Spinal cord (tissue), 10 donors: ENCODE data around the gene RIMKLB. TPM values are rescaled to one million over a fixed set of nuclear protein-coding genes. Genes with fewer than 3 reads are reported as not detected.
"Not testable (repeated sequence)": the region's sequence is repeated elsewhere in the genome, so short reads cannot be mapped to it uniquely, and the experiment has no call there.

Experiments used
- DNase-seq, 6 donors: peaks; one replicate each; pipeline versions ENCODE4 v3.0.0 to v3.0.0-alpha.2; 2013 to 2015; ENCODE audit warnings: low spot score in 6 of 6, low read depth in 4 of 6
- H3K27ac ChIP-seq: one replicate; pipeline ENCODE4 v1.5.1; 2013; ENCODE audit warnings: low read depth, low read length, control low read depth
- H3K27me3 ChIP-seq: one replicate; pipeline ENCODE4 v1.6.1; 2013; ENCODE audit warnings: low read length; ENCODE audit not compliant: control insufficient read depth, insufficient read depth
- H3K36me3 ChIP-seq: one replicate; pipeline ENCODE4 v1.6.1; 2013; ENCODE audit warnings: low read length; ENCODE audit not compliant: control insufficient read depth, insufficient read depth
- H3K4me1 ChIP-seq: one replicate; pipeline ENCODE4 v1.6.1; 2013; ENCODE audit warnings: low read length; ENCODE audit not compliant: control insufficient read depth, insufficient read depth
- H3K4me3 ChIP-seq: one replicate; pipeline ENCODE4 v1.5.1; 2013; ENCODE audit warnings: low read depth, low read length, control low read depth
- H3K9me3 ChIP-seq: one replicate; pipeline ENCODE4 v1.6.1; 2013; ENCODE audit warnings: low read length; ENCODE audit not compliant: control insufficient read depth, insufficient read depth
- WGBS: methylation state at CpG from one replicate; pipeline ENCODE4 v1.1.5; 2013; ENCODE audit warnings: missing lambda C conversion rate; ENCODE audit not compliant: insufficient coverage; 5-methylcytosine and 5-hydroxymethylcytosine counted together
- polyA plus RNA-seq, 2 donors: library from polyadenylated mRNA; unstranded; fragments of 120-200 nt; gene quantifications; one replicate each; pipeline ENCODE4 v1.2.1, GENCODE V29; 2013; ENCODE audit not compliant: insufficient read length in 2 of 2
- total RNA-seq, 2 donors: library from RNA; depleted of rRNA in 1 of 2; stranded (reverse); fragments of 120-200 nt in 1 of 2; fragments of >200 nt in 1 of 2; gene quantifications; one replicate each; pipeline versions ENCODE4 v1.2.3 to v1.2.4, GENCODE V29; 2013 to 2014
- donor health status: healthy.

Gene RIMKLB
- total and polyA plus RNA-seq, 4 donors = 107 to 203 (median 146) TPM

GRCh38 chr12:8746046-8746445 lies 48.3 kb downstream of the RIMKLB start:
- no peak overlapping the region for H3K4me3 ChIP-seq
- no peaks in the 10 kb centered on the region for H3K4me1 ChIP-seq
- H3K27ac ChIP-seq = no peak overlapping the region
- H3K36me3 ChIP-seq = no peaks in the 10 kb centered on the region
- no peaks in the 10 kb centered on the region for H3K27me3 ChIP-seq
- WGBS = 100% methylated on average over 1 of the region's 5 CpGs
- H3K9me3 ChIP-seq = no peaks in the 10 kb centered on the region
- DNase-seq = no peak

DNA sequence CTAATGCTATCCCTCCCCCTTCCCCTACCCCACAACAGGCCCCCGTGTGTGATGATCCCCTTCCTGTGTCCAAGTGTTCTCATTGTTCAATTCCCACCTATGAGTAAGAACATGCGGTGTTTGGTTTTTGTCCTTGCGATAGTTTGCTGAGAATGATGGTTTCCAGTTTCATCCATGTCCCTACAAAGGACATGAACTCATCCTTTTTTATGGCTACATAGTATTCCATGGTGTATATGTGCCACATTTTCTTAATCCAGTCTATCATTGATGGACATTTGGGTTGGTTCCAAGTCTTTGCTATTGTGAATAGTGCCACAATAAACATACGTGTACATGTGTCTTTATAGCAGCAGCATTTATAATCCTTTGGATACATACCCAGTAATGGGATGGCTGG lies 62.3 kb downstream of the RIMKLB start:
- not testable (repeated sequence) for H3K4me3 ChIP-seq, H3K4me1 ChIP-seq, H3K9me3 ChIP-seq, H3K27me3 ChIP-seq, H3K27ac ChIP-seq, DNase-seq
- H3K36me3 ChIP-seq = peaks cover 15% of the 10 kb centered on the region
- WGBS = no CpG with 5 or more reads among the region's 4 CpGs

GRCh38 chr12:8762701-8763100 lies 64.9 kb downstream of the RIMKLB start:
- H3K4me1 ChIP-seq, DNase-seq: not testable (repeated sequence)
- WGBS = 97% methylated on average over 3 of the region's 6 CpGs

GRCh38 chr12:8766121-8766520 lies 68.3 kb downstream of the RIMKLB start:
- H3K36me3 ChIP-seq, H3K27me3 ChIP-seq, DNase-seq, H3K4me3 ChIP-seq, H3K27ac ChIP-seq, H3K4me1 ChIP-seq, H3K9me3 ChIP-seq: not testable (repeated sequence)
- WGBS = 100% methylated on average over 5 of the region's 8 CpGs

More at GRCh38 chr12:8762701-8763100, 64.9 kb downstream of the RIMKLB start:
- H3K9me3 ChIP-seq, H3K27me3 ChIP-seq, H3K27ac ChIP-seq, H3K36me3 ChIP-seq, H3K4me3 ChIP-seq: not testable (repeated sequence)

GRCh38 chr12:8770499-8770898 lies 72.7 kb downstream of the RIMKLB start:
- no peaks in the 10 kb centered on the region for H3K9me3 ChIP-seq
- H3K4me3 ChIP-seq = no peak overlapping the region
- WGBS = 83% methylated on average over 1 of the region's 2 CpGs
- no peaks in the 10 kb centered on the region for H3K4me1 ChIP-seq
- H3K27ac ChIP-seq = no peak overlapping the region
- peaks cover 7% of the 10 kb centered on the region for H3K36me3 ChIP-seq
- H3K27me3 ChIP-seq = no peaks in the 10 kb centered on the region
- no peak for DNase-seq

DNA sequence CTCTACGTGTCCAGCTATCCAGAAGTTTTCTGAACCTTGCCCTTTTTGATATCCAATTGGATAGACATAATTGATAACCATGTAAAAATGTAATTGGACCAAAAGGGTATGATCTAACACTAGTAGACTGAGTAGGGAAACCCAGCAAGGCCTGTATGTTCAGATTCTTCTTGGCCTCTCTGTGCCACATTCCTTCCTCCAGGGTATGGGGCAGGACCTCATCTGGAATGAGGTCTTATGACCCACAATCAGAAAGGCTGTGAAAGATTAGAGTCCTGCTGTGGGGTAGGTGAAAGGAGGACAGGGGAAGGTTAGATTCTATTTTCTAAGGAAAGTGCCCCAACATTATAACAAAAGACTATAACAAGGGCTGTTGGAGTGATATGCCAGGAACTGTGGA lies 73.3 kb downstream of the RIMKLB start:
- Histone ChIP-seq H3K4me1 (no peaks in the 10 kb centered on the region), H3K4me3 (no peak overlapping the region), H3K9me3 (no peaks in the 10 kb centered on the region), H3K27ac (no peak overlapping the region), H3K27me3 (no peaks in the 10 kb centered on the region), H3K36me3 (peaks cover 7% of the 10 kb centered on the region)
- DNase-seq = no peak
- 100% methylated on average over 1 of the region's 1 CpG for WGBS

DNA sequence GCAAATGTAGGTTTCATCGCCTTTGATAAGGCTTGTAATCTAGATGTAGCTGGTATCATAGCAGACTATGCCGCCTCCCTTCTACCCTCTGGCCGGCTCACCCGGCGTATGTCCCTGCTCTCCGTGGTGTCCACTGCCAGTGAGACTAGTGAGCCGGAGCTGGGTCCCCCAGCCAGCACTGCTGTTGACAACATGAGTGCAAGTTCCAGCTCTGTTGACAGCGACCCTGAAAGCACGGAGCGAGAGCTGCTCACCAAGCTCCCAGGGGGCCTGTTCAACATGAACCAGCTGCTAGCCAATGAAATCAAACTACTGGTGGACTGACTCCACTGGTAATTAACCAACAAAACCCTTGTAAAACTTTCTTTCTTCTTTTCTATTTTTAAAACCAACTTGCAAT lies 75.7 kb downstream of the RIMKLB start:
- Histone ChIP-seq H3K4me1 (no peaks in the 10 kb centered on the region), H3K9me3 (no peaks in the 10 kb centered on the region), H3K27me3 (no peaks in the 10 kb centered on the region), H3K27ac (no peak overlapping the region), H3K4me3 (no peak overlapping the region), H3K36me3 (peaks cover 7% of the 10 kb centered on the region)
- 72% methylated on average over 9 of the region's 10 CpGs for WGBS
- peak in 1 of 6 donors; percentile 16 for DNase-seq

GRCh38 chr12:8779281-8779680 lies 81.5 kb downstream of the RIMKLB start:
- no peaks in the 10 kb centered on the region for H3K4me1 ChIP-seq
- no peaks in the 10 kb centered on the region for H3K27me3 ChIP-seq
- no CpG with 5 or more reads among the region's 4 CpGs for WGBS
- peaks cover 10% of the 10 kb centered on the region for H3K36me3 ChIP-seq
- no peak for DNase-seq
- no peak overlapping the region for H3K27ac ChIP-seq
- H3K4me3 ChIP-seq = no peak overlapping the region
- H3K9me3 ChIP-seq = no peaks in the 10 kb centered on the region

- DNase-seq = no peak
- no peaks in the 10 kb centered on the region for H3K27me3 ChIP-seq
- H3K4me3 ChIP-seq = no peak overlapping the region
- H3K9me3 ChIP-seq = no peaks in the 10 kb centered on the region
- H3K36me3 ChIP-seq = peaks cover 10% of the 10 kb centered on the region
- H3K27ac ChIP-seq = no peak overlapping the region
- no peaks in the 10 kb centered on the region for H3K4me1 ChIP-seq
- no CpG with 5 or more reads among the region's 2 CpGs for WGBS
Observed at GRCh38 chr12:8779862-8780261, 82.1 kb downstream of the RIMKLB start.

- WGBS = no CpG with 5 or more reads among the region's 1 CpG
- peak; percentile 17 to 77 (median 20) for DNase-seq
Observed at GRCh38 chr12:8780389-8780788, 82.6 kb downstream of the RIMKLB start.

More at GRCh38 chr12:8780389-8780788, 82.6 kb downstream of the RIMKLB start:
- Histone ChIP-seq H3K36me3 (peaks cover 10% of the 10 kb centered on the region), H3K4me3 (no peak overlapping the region), H3K9me3 (no peaks in the 10 kb centered on the region), H3K27me3 (no peaks in the 10 kb centered on the region), H3K4me1 (no peaks in the 10 kb centered on the region), H3K27ac (no peak overlapping the region)
